B cell (primary cell): ENCODE results near the gene SMAP1.

Source experiments
- EZH2 ChIP-seq: IDR thresholded peaks from 2 replicates; pipeline ENCODE4 v1.6.1; 2012; ENCODE audit warnings: borderline replicate concordance, low read depth, mild to moderate bottlenecking, moderate library complexity, low read length; ENCODE audit not compliant: insufficient read depth, poor library complexity, severe bottlenecking
- TF ChIP-seq, protein P1 (sequence below): fragments of 200-600 bp; IDR thresholded peaks from one replicate; pipeline ENCODE4 v1.8.0; 2022; ENCODE audit warnings: antibody characterized with exemption, mild to moderate bottlenecking

DNA sequence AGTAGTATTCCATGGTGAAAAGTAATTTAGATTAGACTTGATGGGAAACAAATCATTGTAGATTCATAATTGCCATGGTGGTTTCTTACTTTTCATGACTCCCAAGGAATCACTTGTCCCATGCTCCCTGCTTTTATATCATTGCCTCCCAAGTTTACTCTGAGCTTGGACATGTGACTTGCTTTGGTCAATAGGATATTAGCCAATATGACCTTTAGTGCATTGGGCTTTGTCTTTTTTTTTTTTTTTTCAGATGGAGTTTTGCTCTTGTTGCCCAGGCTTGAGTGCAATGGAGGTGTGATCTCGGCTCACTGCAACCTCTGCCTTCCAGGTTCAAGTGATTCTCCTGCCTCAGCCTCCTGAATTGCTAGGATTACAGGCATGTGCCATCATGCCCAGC, 15.5 kb upstream of the SMAP1 start:
- TF ChIP-seq, protein P1, sequence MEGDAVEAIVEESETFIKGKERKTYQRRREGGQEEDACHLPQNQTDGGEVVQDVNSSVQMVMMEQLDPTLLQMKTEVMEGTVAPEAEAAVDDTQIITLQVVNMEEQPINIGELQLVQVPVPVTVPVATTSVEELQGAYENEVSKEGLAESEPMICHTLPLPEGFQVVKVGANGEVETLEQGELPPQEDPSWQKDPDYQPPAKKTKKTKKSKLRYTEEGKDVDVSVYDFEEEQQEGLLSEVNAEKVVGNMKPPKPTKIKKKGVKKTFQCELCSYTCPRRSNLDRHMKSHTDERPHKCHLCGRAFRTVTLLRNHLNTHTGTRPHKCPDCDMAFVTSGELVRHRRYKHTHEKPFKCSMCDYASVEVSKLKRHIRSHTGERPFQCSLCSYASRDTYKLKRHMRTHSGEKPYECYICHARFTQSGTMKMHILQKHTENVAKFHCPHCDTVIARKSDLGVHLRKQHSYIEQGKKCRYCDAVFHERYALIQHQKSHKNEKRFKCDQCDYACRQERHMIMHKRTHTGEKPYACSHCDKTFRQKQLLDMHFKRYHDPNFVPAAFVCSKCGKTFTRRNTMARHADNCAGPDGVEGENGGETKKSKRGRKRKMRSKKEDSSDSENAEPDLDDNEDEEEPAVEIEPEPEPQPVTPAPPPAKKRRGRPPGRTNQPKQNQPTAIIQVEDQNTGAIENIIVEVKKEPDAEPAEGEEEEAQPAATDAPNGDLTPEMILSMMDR, result no peak
- TF ChIP-seq EZH2, result no peak
